ENCODE data around the gene CXXC5.
"Not testable (repeated sequence)": the region's sequence is repeated elsewhere in the genome, so short reads cannot be mapped to it uniquely, and the experiment has no call there.

The CXXC5 gene

GRCh38 chr5:139648205-139649081 lies at the start of gene CXXC5:
Gene CXXC5, plus strand, starts transcription at chr5:139648349. Its CDS starts 32,175 bp downstream, at chr5:139680524.
- peak; percentile 74 to 92 for DNase-seq (ENCODE audit: low spot score in 2 of 2)
- no peaks in the 10 kb centered on the region for H3K9me3 ChIP-seq
- in situ Hi-C loops (cut with MboI; ENCODE audit: low sequenced_read_pairs), result loop anchor here (5.0 kb wide), 1 partner anchor 114 kb away; no protein-coding TSS in a partner anchor
- H3K4me1 ChIP-seq, result peaks cover 18% of the 10 kb centered on the region
- no peaks in the 10 kb centered on the region for H3K27me3 ChIP-seq (ENCODE audit: low read depth)
- H3K36me3 ChIP-seq (replicated peaks), result no peaks in the 10 kb centered on the region
- H3K4me3 ChIP-seq, result peak within 1 kb of the TSS; percentile 74

DNA sequence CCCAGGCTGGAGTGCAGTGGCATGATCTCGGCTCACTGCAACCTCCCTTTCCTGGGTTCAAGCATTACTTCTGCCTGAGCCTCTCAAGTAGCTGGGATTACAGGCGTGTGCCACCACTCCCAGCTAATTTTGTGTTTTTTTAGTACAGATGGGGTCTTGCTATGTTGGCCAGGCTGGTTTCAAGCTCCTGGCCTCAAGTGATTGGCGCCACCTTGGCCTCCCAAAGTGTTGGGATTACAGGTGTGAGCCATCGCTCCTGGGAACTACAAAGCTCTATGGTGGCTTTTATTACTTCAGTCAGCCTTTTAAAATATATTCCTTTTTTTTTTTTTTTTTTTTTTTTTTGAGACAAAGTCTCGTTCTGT lies 49.6 kb upstream of the CXXC5 start:
- peaks cover 32% of the 10 kb centered on the region for H3K36me3 ChIP-seq (replicated peaks)
- in situ Hi-C loops (cut with MboI; ENCODE audit: low sequenced_read_pairs); H3K9me3 ChIP-seq; H3K4me1 ChIP-seq; H3K27me3 ChIP-seq (ENCODE audit: low read depth); DNase-seq (ENCODE audit: low spot score in 2 of 2); H3K4me3 ChIP-seq: not testable (repeated sequence)

DNA sequence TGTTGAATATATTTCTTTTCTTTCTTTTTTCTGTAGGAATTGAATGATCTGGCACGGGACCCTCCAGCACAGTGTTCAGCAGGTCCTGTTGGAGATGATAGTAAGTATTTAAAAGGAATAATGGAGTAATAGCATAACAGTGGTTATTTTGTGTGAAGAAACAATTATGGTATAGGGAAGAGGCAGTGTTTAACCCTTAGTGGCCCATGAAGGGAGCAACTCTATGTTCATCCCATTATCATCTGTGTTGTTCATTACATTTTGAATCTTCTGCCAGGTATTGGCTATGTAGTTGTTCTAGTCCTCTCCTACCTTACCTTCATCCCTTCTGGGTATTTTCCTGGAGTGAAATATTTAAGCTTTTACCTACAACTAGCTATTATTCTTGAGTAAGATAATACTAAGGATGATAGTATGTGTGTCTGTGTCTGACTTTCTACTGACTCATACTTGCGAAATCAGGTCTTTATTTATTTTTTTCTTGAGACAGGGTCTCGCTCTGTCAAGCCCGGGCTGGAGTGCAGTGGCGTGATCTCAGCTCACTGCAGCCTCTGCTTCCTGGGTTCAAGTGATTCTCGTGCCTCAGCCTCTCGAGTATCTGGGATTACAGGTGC lies 47.7 kb upstream of the CXXC5 start:
- no peaks in the 10 kb centered on the region for H3K4me1 ChIP-seq
- H3K9me3 ChIP-seq, result no peaks in the 10 kb centered on the region
- in situ Hi-C loops (cut with MboI; ENCODE audit: low sequenced_read_pairs), result no loop called here
- no peak for DNase-seq (ENCODE audit: low spot score in 2 of 2)
- no peak overlapping the region for H3K4me3 ChIP-seq
- no peaks in the 10 kb centered on the region for H3K27me3 ChIP-seq (ENCODE audit: low read depth)
- peaks cover 37% of the 10 kb centered on the region for H3K36me3 ChIP-seq (replicated peaks)

DNA sequence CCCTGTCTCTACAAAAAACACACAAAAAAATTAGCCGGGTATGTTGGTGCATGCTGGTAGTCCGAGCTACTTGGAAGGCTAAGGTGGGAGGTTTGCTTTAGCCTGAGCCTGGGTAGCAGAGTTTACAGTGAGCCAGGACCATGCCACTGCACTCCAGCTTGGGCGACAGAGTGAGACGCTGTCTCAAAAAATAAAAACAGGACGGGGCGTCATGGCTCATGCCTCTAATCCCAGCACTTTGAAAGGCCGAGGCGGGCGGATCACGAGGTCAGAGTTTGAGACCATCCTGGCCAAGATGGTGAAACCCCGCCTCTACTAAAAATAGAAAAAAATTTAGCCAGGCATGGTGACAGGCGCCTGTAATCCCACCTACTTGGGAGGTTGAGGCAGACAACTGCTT lies 46.7 kb upstream of the CXXC5 start:
- in situ Hi-C loops (cut with MboI; ENCODE audit: low sequenced_read_pairs), result no loop called here
- H3K4me1 ChIP-seq, result peaks cover under 1% of the 10 kb centered on the region; the same call in 1 of the 2 replicates
- H3K9me3 ChIP-seq, result no peaks in the 10 kb centered on the region
- H3K4me3 ChIP-seq, result no peak overlapping the region
- peaks cover 44% of the 10 kb centered on the region for H3K36me3 ChIP-seq (replicated peaks)
- DNase-seq (ENCODE audit: low spot score in 2 of 2), result no peak
- no peaks in the 10 kb centered on the region for H3K27me3 ChIP-seq (ENCODE audit: low read depth)

GRCh38 chr5:139601948-139602347 lies 46.2 kb upstream of the CXXC5 start:
- in situ Hi-C loops (cut with MboI; ENCODE audit: low sequenced_read_pairs); H3K27me3 ChIP-seq (ENCODE audit: low read depth); DNase-seq (ENCODE audit: low spot score in 2 of 2); H3K4me3 ChIP-seq; H3K4me1 ChIP-seq; H3K9me3 ChIP-seq: not testable (repeated sequence)
- H3K36me3 ChIP-seq (replicated peaks), result peaks cover 44% of the 10 kb centered on the region

- no peaks in the 10 kb centered on the region for H3K9me3 ChIP-seq
- in situ Hi-C loops (cut with MboI; ENCODE audit: low sequenced_read_pairs), result no loop called here
- H3K27me3 ChIP-seq (ENCODE audit: low read depth), result no peaks in the 10 kb centered on the region
- DNase-seq (ENCODE audit: low spot score in 2 of 2), result no peak
- no peak overlapping the region for H3K4me3 ChIP-seq
- H3K4me1 ChIP-seq, result peaks cover 12% of the 10 kb centered on the region
- peaks cover 36% of the 10 kb centered on the region for H3K36me3 ChIP-seq (replicated peaks)
These were observed 42.3 kb upstream of the CXXC5 start for GRCh38 chr5:139605887-139606286.

DNA sequence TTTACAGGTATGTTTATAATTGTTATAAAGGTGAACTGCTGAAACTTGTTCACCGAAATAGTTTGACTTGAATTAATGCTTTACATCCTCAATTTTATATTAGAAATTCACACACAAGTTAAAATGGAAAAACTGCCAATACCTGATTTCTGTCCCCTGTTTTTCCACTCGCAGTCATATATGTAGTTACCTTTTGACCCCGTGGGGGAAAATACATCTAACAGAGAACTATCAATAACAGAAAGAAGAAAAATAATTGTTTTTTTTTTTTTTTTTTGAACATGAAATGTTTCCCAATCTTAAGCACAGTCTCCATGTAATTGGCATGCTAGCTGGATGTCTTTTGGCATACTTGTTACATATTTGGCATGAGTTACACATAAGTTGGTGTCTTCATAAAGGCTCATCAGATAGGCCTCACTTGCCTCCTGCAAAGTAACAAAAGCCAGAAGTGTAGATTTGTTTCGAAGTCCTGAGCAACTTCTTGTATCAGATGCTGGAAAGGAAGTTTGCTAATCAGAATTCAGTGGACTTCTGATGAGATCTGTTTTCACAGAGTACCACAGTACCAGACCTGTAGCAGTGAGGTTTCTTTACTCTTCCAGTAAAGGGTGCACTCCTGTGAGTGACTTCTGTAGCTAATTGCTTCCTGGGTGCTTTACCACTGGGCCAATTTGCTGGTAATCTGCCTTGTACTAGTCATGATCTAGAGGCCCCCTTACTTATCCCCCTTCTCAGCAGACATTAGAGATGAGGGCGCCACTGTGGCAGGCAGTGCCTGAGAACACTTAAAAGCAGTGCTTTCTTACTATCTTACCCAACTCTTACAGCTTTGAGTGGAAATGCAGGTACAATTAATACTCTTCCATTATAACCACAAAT lies 36.2 kb upstream of the CXXC5 start:
- Histone ChIP-seq H3K9me3 (no peaks in the 10 kb centered on the region), H3K4me1 (peaks cover 7% of the 10 kb centered on the region), H3K36me3 (replicated peaks) (peaks cover 21% of the 10 kb centered on the region), H3K4me3 (no peak overlapping the region), H3K27me3 (ENCODE audit: low read depth) (no peaks in the 10 kb centered on the region)
- DNase-seq (ENCODE audit: low spot score in 2 of 2), result no peak
- in situ Hi-C loops (cut with MboI; ENCODE audit: low sequenced_read_pairs), result loop anchor here (10.0 kb wide), 1 partner anchor 187 kb away; no protein-coding TSS in a partner anchor

- in situ Hi-C loops (cut with MboI; ENCODE audit: low sequenced_read_pairs), result loop anchor here (10.0 kb wide), 1 partner anchor 195 kb away; no protein-coding TSS in a partner anchor
- H3K36me3 ChIP-seq (replicated peaks), result peaks cover 55% of the 10 kb centered on the region
- DNase-seq (ENCODE audit: low spot score in 2 of 2), result no peak
- no peaks in the 10 kb centered on the region for H3K9me3 ChIP-seq
- H3K4me1 ChIP-seq, result peaks cover 12% of the 10 kb centered on the region
- H3K27me3 ChIP-seq (ENCODE audit: low read depth), result no peaks in the 10 kb centered on the region
- no peak overlapping the region for H3K4me3 ChIP-seq
These were observed 28.3 kb upstream of the CXXC5 start for GRCh38 chr5:139619861-139620260.

DNA sequence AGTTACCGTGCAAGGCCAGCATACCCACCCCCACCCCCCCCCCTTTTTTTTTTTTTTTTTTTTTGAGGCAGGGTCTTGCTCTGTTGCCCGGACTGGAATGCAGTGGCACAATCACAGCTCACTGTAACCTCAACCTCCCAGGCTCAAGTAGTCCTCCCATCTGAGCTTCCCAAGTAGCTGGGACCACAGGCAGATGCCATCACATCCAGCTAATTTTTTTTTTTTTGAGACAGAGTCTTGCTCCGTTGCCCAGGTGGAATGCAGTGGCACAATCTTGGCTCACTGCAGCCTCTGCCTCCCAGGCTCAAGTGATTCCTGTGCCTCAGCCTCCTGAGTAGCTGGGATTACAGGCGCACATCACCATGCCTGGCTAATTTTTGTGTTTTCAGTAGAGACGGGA lies 22.8 kb upstream of the CXXC5 start:
- H3K27me3 ChIP-seq (ENCODE audit: low read depth); in situ Hi-C loops (cut with MboI; ENCODE audit: low sequenced_read_pairs); H3K4me1 ChIP-seq; H3K4me3 ChIP-seq; DNase-seq (ENCODE audit: low spot score in 2 of 2); H3K9me3 ChIP-seq: not testable (repeated sequence)
- H3K36me3 ChIP-seq (replicated peaks), result peaks cover 60% of the 10 kb centered on the region

GRCh38 chr5:139630855-139631254 lies 17.3 kb upstream of the CXXC5 start:
- in situ Hi-C loops (cut with MboI; ENCODE audit: low sequenced_read_pairs), result no loop called here
- Histone ChIP-seq H3K4me1 (no peaks in the 10 kb centered on the region), H3K9me3 (no peaks in the 10 kb centered on the region), H3K4me3 (no peak overlapping the region), H3K27me3 (ENCODE audit: low read depth) (no peaks in the 10 kb centered on the region), H3K36me3 (replicated peaks) (peaks cover 35% of the 10 kb centered on the region)
- DNase-seq (ENCODE audit: low spot score in 2 of 2), result no peak

DNA sequence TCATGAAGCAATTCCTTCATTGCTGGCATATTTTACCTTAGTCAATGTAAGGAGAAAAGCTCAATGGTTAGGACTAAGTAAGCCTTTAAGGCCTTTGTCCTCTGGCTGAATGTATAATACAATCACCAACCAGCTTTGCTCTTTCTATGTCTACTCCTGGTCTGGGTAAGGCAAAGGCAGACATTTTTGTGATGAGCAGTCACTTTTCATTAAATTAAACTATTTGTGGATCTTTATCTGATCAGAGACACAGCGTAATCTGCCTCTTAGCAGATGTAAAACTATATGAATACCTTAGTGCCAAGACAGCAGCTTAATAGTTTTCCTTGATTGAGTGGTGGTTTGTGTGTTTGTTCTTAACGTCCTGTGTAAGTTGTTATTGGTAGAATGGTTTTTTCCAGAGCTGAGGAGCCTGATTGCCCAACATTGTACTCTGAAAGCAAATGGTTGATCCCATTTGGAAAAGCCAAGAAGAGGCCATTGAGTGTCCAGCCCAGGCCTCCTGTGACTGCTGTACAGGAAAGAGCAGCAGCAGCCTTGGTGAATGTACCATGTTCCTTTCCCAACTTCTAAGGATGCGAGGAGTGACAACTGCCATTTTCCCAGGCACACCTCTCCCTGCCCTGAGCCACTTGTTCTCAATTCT lies 16.5 kb upstream of the CXXC5 start:
- DNase-seq (ENCODE audit: low spot score in 2 of 2), result no peak
- Histone ChIP-seq H3K4me1 (peaks cover under 1% of the 10 kb centered on the region; the same call in 1 of the 2 replicates), H3K27me3 (ENCODE audit: low read depth) (no peaks in the 10 kb centered on the region), H3K9me3 (no peaks in the 10 kb centered on the region), H3K4me3 (no peak overlapping the region), H3K36me3 (replicated peaks) (peaks cover 28% of the 10 kb centered on the region)
- in situ Hi-C loops (cut with MboI; ENCODE audit: low sequenced_read_pairs), result no loop called here

DNA sequence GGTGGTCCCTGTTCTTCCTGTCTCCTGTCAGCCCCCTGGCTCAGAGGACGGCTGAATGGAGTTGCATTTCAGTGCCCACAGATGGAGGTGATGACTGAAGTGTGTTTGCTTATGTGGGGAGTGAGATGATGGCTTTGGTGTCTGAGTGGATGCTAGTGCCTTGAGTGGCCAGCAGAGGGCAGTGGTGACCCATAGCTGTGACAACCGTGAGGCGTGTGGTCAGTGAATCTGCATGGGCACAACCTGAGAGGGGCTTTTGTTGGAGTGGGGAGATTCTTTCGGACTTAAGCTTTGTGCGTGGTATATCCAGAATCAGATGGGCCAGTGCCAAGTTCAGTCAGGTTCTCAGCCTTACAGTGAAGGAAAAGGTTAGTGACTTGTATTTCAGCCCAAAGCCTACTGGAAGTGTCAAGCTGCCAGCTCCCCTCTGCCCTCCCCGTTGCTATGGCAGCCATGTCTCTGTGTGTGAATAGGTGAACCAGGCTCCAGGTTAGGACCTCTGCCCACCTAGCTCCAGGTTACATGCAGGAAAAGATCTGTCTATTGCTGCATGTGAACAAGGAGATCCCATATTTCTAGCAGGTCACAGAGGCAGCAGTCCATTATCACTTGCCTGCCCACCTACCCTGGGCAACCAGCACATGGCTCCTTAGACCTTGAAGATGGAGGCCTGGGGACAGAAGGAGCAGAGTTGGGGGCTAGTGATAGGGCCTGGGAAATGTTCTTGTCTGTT lies 14.7 kb upstream of the CXXC5 start:
- H3K36me3 ChIP-seq (replicated peaks), result peaks cover 14% of the 10 kb centered on the region
- in situ Hi-C loops (cut with MboI; ENCODE audit: low sequenced_read_pairs), result no loop called here
- H3K4me1 ChIP-seq, result peaks cover 15% of the 10 kb centered on the region
- H3K9me3 ChIP-seq, result no peaks in the 10 kb centered on the region
- no peak overlapping the region for H3K4me3 ChIP-seq
- peak; percentile 78 to 81 for DNase-seq (ENCODE audit: low spot score in 2 of 2)
- no peaks in the 10 kb centered on the region for H3K27me3 ChIP-seq (ENCODE audit: low read depth)

- Histone ChIP-seq H3K36me3 (replicated peaks) (peaks cover 11% of the 10 kb centered on the region), H3K27me3 (ENCODE audit: low read depth) (no peaks in the 10 kb centered on the region), H3K4me1 (peaks cover 15% of the 10 kb centered on the region), H3K4me3 (no peak overlapping the region), H3K9me3 (no peaks in the 10 kb centered on the region)
- DNase-seq (ENCODE audit: low spot score in 2 of 2), result no peak
- in situ Hi-C loops (cut with MboI; ENCODE audit: low sequenced_read_pairs), result no loop called here
These were observed 14.2 kb upstream of the CXXC5 start for GRCh38 chr5:139634028-139634325.
